Caco-2 (cell line): Measurements from ENCODE around the gene RND3. TPM values are rescaled to one million over a fixed set of nuclear protein-coding genes. Genes with fewer than 3 reads are reported as not detected.

ENCODE experiments used
- BruUV-seq: library from RNA; stranded (reverse); fragments of 400-500 nt; replicated peaks from 2 replicates; lab custom pipeline; 2021; lab: Mats Ljungman, UMichigan
- CTCF ChIA-PET: fragments of 300-600 bp; sonication (Branson Sonifier 250); formaldehyde crosslinking; loops from one replicate; lab custom pipeline; 2022; ENCODE audit warnings: antibody characterized with exemption; lab: Charles Lee
- POLR2A ChIA-PET: fragments of 300-600 bp; sonication (Branson Sonifier 250); formaldehyde crosslinking; loops from one replicate; lab custom pipeline; 2022; ENCODE audit warnings: antibody characterized with exemption; lab: Charles Lee
- DNase-seq, 2 experiments: peaks; one replicate each; pipeline versions ENCODE4 v3.0.0 to v3.0.0-alpha.2; 2020 to 2022
- H3K27me3 ChIP-seq: replicated peaks from 2 replicates; pipeline ENCODE4 v1.6.0; 2011; ENCODE audit warnings: low read length; ENCODE audit not compliant: control insufficient read depth, insufficient read depth
- H3K36me3 ChIP-seq: 2 replicates; pipeline ENCODE4 v1.5.1; 2011; ENCODE audit warnings: low read length; ENCODE audit not compliant: control insufficient read depth, insufficient read depth
- H3K4me1 ChIP-seq: fragments of 250-450 bp; sonication (Bioruptor Pico); 2 replicates; pipeline ENCODE4 v1.5.1; 2020; ENCODE audit warnings: mild to moderate bottlenecking
- H3K4me3 ChIP-seq: 2 replicates; pipeline ENCODE4 v1.5.1; 2011; ENCODE audit warnings: low read depth, mild to moderate bottlenecking, control low read depth, low read length
- H3K9me3 ChIP-seq: fragments of 250-450 bp; sonication (Bioruptor Pico); 2 replicates; pipeline ENCODE4 v1.5.1; 2020; ENCODE audit warnings: mild to moderate bottlenecking, moderate library complexity
- H3K27ac Mint-ChIP-seq: one replicate; pipeline ENCODE4 v1.8.0; 2022; ENCODE audit warnings: mixed read lengths; ENCODE audit not compliant: unreplicated experiment
- H3K27me3 Mint-ChIP-seq: one replicate; pipeline ENCODE4 v1.8.0; 2022; ENCODE audit warnings: mixed read lengths; ENCODE audit not compliant: insufficient read depth, unreplicated experiment
- H3K36me3 Mint-ChIP-seq: one replicate; pipeline ENCODE4 v1.8.0; 2022; ENCODE audit warnings: mild to moderate bottlenecking, mixed read lengths; ENCODE audit not compliant: insufficient read depth, unreplicated experiment
- H3K4me1 Mint-ChIP-seq: one replicate; pipeline ENCODE4 v1.8.0; 2022; ENCODE audit warnings: low read depth, mixed read lengths; ENCODE audit not compliant: unreplicated experiment
- H3K4me3 Mint-ChIP-seq: one replicate; pipeline ENCODE4 v1.8.0; 2022; ENCODE audit warnings: mild to moderate bottlenecking, moderate library complexity, mixed read lengths; ENCODE audit not compliant: unreplicated experiment
- H3K9me3 Mint-ChIP-seq: one replicate; pipeline ENCODE4 v1.8.0; 2022; ENCODE audit warnings: mixed read lengths; ENCODE audit not compliant: unreplicated experiment
- CTCF ChIP-seq, 2 experiments: fragments of 200-600 bp in 1 of 2; IDR thresholded peaks; 1 replicate in 1 of 2; 2 replicates in 1 of 2; pipeline versions ENCODE4 v1.5.1 to v1.8.0; 2011 to 2022; ENCODE audit warnings: antibody characterized with exemption in 1 of 2, control low read depth in 1 of 2, inconsistent platforms in 1 of 2, low read depth in 1 of 2, low read length in 1 of 2, mild to moderate bottlenecking in 1 of 2, moderate library complexity in 1 of 2; ENCODE audit not compliant: insufficient read depth in 1 of 2, severe bottlenecking in 1 of 2, unreplicated experiment in 1 of 2
- intact Hi-C: fragments of 100-400 bp; cut with micrococcal nuclease; formaldehyde crosslinking; loops from one replicate; pipeline ENCODE4 v1.10.0; 2022; ENCODE audit not compliant: unreplicated experiment
- total RNA-seq: library from RNA; stranded (reverse); gene quantifications from 2 replicates; pipeline ENCODE4 v1.2.3, GENCODE V29; 2022

Gene RND3
- total RNA-seq, 1 experiment from 2014 or later, result 75.0 TPM

- BruUV-seq, result no TSS peak
- intact Hi-C loops, result no loop called here
- no peaks in the 10 kb centered on the region for H3K9me3 ChIP-seq
- Mint-ChIP-seq H3K9me3 (no peaks in the 10 kb centered on the region), H3K27ac (no peak overlapping the region), H3K4me1 (no peaks in the 10 kb centered on the region), H3K27me3 (no peaks in the 10 kb centered on the region), H3K4me3 (no peak overlapping the region), H3K36me3 (no peaks in the 10 kb centered on the region)
- no peaks in the 10 kb centered on the region for H3K36me3 ChIP-seq
- CTCF ChIA-PET, result no interaction called here
- H3K4me3 ChIP-seq, result no peak overlapping the region
- TF ChIP-seq CTCF (IDR thresholded peaks at IDR 0.05; ENCODE audit: insufficient read depth in 1 of 2, low read depth in 1 of 2, low read length in 1 of 2, severe bottlenecking in 1 of 2, unreplicated experiment in 1 of 2), result no peak
- DNase-seq, result no peak
- POLR2A ChIA-PET, result no interaction called here
- H3K27me3 ChIP-seq, result no peaks in the 10 kb centered on the region
- no peaks in the 10 kb centered on the region for H3K4me1 ChIP-seq
Observed at GRCh38 chr2:150495001-150495400, 7.5 kb upstream of the RND3 start.

- DNase-seq, result no peak
- H3K9me3 Mint-ChIP-seq, result no peaks in the 10 kb centered on the region
- no peaks in the 10 kb centered on the region for H3K27me3 Mint-ChIP-seq
- H3K36me3 Mint-ChIP-seq, result no peaks in the 10 kb centered on the region
- H3K36me3 ChIP-seq, result no peaks in the 10 kb centered on the region
- H3K27me3 ChIP-seq, result no peaks in the 10 kb centered on the region
- H3K9me3 ChIP-seq, result no peaks in the 10 kb centered on the region
- BruUV-seq, result no TSS peak
- H3K27ac Mint-ChIP-seq, result no peak overlapping the region
- H3K4me1 Mint-ChIP-seq, result no peaks in the 10 kb centered on the region
- no peaks in the 10 kb centered on the region for H3K4me1 ChIP-seq
- H3K4me3 Mint-ChIP-seq, result no peak overlapping the region
- TF ChIP-seq CTCF (IDR thresholded peaks at IDR 0.05; ENCODE audit: insufficient read depth in 1 of 2, low read depth in 1 of 2, low read length in 1 of 2, severe bottlenecking in 1 of 2, unreplicated experiment in 1 of 2), result no peak
- ChIA-PET POLR2A (no interaction called here), CTCF (no interaction called here)
- no peak overlapping the region for H3K4me3 ChIP-seq
- intact Hi-C loops, result no loop called here
Observed at GRCh38 chr2:150494234-150494945, 6.9 kb upstream of the RND3 start.

- DNase-seq, result no peak
- H3K4me1 Mint-ChIP-seq, result no peaks in the 10 kb centered on the region
- Histone ChIP-seq H3K9me3 (no peaks in the 10 kb centered on the region), H3K27me3 (no peaks in the 10 kb centered on the region), H3K4me1 (no peaks in the 10 kb centered on the region), H3K36me3 (no peaks in the 10 kb centered on the region), H3K4me3 (no peak overlapping the region)
- H3K4me3 Mint-ChIP-seq, result no peak overlapping the region
- intact Hi-C loops, result no loop called here
- ChIA-PET CTCF (no interaction called here), POLR2A (no interaction called here)
- H3K27me3 Mint-ChIP-seq, result no peaks in the 10 kb centered on the region
- no TSS peak for BruUV-seq
- no peaks in the 10 kb centered on the region for H3K9me3 Mint-ChIP-seq
- no peak overlapping the region for H3K27ac Mint-ChIP-seq
- H3K36me3 Mint-ChIP-seq, result peaks cover 9% of the 10 kb centered on the region
- no peak for TF ChIP-seq CTCF (IDR thresholded peaks at IDR 0.05; ENCODE audit: insufficient read depth in 1 of 2, low read depth in 1 of 2, low read length in 1 of 2, severe bottlenecking in 1 of 2, unreplicated experiment in 1 of 2)
Observed at GRCh38 chr2:150491943-150492342, 4.5 kb upstream of the RND3 start.
